GM21825 (cell line): ENCODE data around the gene SREBF1.
A peak's percentile ranks its signal among the peaks of the same experiment; 100 is the strongest.

Source experiments
- ATAC-seq: cut with Tn5 transposase; IDR thresholded peaks from one replicate; pipeline ENCODE4 v1.9.1; 2021; ENCODE audit warnings: mild to moderate bottlenecking, moderate library complexity; ENCODE audit not compliant: unreplicated experiment

Gene SREBF1

GRCh38 chr17:17836818-17837379, at the start of gene SREBF1:
SREBF1 (minus strand) TSS chr17:17836986; CDS start chr17:17836817, 169 bp downstream.
- ATAC-seq, result peak; percentile 22

GRCh38 chr17:17886226-17886625, 49.4 kb upstream of the SREBF1 start:
- no peak for ATAC-seq

DNA sequence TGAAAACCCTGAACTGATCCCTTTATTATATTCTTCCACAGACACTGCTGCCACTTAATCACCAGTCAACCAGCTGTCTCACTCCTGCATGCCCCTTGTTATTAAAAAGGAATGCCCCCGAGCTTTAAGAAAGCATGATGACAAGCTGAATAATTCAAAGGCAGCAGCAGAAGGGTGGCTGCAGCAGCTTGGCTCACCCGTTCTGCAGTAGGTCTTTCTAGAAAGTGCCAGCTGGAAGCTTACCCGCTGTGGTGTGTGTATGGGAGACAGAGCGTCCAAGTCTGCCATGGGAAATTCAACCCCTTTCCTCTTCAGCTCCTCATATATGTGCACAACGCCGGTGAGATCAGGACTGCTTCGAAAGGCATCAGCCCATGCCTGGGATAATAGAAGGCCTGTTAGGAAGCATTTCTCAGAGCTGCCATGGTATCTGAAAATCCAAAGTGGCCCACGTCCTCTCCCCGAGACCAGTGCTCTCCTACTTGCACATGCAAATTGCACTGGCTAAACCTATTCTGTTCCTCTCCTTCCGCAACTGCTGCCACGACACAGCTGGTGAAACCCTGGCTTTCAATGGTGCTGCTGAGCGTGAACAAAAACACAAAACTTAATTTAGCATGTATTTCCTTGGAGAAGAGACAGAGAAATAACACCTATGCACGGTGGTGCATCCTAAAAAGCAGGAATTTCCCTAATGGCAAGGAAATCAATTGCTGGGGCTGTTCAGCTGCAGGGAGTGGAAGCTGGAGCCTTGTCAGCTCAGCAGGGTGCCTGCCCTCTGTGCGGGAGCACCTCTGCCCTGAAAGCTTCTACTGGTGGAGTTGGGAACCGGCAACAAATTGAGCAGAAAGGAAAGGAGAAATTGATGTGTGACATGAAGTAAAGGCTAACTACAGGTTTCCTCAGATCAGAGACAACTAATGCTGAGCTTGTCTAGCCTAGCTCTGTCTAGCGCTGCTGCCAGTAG, 47.9 kb upstream of the SREBF1 start:
- ATAC-seq, result no peak

DNA sequence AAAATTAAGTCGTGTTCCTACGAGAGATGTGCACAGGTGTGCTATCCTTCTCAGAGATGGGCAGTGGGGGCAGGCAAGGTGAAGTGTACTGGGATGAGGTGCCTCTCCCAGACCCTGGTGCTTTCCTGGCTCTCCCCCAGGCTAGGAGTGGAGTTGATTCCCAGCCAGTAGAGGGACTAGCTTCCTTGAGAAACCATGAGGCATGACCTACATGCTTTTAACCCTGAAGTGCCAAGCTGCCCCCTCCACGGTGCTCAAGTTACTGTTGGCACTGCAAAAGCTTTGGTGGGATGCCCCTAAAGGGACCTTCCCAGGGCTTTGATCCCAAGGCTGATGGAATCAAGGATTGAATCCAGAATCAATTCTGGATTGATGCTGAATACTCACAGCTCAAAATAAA, 47.0 kb upstream of the SREBF1 start:
- ATAC-seq, result no peak

DNA sequence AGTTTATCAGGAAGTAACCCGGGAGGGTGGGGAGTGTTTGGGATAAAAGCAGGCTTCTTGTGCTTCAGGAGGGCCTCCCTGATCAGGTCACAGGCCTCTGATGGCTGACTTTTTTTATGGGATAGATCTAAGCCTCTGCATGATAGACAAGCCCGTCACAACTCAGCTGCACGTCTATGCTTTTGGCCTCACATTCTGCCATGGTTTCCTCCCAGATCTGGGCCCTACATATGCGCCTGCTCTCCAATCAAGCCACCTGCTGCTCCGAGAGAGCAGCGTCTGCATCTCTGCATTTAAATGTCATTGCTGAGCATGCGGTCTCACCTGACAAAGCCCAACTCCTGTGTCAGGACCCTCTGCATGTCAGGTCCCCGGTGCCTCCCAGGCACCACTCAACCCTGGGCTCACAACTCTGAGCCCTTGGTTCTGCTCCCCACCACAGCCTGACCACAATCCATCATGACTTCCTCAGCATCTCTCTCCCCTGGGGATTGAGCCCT, 45.3 kb upstream of the SREBF1 start:
- no peak for ATAC-seq

GRCh38 chr17:17880577-17881196, 43.9 kb upstream of the SREBF1 start:
- ATAC-seq, result no peak

DNA sequence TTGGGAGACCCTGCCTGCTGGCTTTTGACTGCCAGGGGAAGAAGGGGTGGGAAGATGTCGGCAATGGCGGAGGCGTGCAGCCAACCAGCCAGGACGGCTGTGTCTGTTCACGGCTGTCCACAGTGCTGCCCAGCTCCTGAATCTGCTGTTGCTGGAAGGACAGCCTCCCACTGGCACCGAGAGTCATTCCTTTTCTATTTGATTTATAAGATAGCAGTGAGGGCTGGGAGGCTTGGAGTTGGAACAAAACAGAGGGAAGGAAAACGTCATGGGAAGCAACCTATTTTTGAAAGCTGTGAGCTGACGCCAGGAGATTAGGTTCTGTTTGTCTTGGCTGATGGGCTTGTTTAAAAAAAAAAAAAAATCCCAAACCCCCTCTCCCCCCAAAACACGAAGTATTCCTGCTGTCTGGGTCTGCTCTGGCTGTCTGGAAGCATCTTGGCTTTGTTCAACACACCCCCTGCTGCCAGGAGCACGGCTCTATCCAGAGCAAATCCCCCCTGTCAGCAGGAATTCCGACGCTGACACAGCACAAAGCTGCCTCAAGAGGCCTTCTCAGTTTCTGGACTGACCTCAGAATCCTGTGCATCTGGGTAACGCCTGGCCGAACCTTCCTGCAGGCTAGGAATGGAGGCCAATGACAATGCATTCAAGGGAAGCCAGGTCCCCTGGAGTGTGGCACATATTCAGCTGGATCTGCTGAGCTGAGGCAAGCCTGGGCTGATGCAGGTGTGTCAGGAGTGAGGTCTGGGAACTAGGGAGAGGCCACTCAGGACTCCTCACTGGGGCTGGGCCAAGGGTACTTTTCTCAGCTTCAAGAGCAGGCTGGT, 41.0 kb upstream of the SREBF1 start:
- no peak for ATAC-seq

DNA sequence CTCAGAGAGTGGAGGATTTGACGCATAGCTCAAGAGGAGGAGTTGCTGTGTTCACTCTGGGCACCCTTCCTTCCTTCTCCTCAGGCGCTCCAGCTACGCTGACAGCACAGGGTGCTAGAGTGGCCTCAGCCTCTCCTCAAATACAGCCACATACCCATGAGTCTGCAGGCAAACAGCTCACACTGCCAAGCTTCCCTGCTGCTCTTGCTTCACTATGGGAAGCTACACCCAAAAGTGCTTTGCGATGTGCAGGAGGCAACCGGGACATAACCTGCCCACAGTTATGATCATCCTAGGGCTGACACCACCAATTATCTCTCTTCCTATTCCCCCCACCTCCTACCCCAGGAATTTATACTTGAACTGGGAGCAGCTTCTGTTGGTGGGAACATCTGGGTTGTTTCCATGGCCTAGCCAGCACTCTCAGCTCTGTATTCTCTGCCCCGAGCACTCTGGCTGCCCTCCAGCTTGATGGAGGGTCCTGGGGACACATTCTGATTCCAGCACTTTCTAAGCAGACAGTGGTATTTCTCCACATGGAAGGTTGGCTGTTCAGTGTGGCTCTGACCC, 40.3 kb upstream of the SREBF1 start:
- ATAC-seq, result no peak

DNA sequence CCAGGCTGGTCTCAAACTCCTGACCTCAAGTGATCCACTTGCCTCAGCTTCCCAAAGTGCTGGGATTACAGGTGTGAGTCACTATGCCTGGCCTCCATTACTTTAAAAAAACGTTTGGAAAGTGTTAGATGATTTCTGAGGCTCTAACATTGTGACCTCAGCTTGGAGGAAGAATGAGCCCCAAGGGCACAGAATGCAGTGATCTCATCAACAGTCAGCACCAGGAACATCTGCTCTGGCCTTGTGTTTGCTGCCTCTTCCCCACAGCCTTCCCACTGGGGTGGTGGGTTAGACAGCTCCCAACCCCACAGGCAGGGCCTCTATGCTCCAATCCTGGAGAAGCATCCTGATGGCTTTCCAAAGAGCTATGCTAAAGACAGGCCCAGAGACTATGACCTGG, 37.7 kb upstream of the SREBF1 start:
- ATAC-seq, result no peak

GRCh38 chr17:17873450-17873991, 36.7 kb upstream of the SREBF1 start:
- no peak for ATAC-seq

GRCh38 chr17:17872547-17873345, 36.0 kb upstream of the SREBF1 start:
- no peak for ATAC-seq

GRCh38 chr17:17871913-17872312, 35.1 kb upstream of the SREBF1 start:
- ATAC-seq, result no peak

DNA sequence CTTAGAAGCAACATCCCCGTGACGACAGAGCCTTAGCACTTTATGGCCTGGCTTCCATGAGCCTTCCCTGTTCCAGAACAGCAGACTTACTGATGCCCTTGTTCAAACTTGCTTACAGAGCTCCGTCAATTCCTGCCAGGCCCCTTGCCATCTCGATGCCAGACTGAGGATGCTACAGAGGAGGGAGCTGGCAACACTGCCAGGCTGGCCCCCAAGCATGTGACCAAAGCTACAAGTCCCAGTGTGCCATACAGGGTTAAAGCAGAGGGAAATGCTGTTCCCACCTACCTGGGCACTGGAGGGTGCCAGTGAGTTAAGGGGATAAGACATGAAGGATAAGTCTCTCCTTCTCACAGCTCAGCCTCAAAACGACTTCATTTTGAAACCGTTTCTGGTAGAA, 33.5 kb upstream of the SREBF1 start:
- no peak for ATAC-seq

DNA sequence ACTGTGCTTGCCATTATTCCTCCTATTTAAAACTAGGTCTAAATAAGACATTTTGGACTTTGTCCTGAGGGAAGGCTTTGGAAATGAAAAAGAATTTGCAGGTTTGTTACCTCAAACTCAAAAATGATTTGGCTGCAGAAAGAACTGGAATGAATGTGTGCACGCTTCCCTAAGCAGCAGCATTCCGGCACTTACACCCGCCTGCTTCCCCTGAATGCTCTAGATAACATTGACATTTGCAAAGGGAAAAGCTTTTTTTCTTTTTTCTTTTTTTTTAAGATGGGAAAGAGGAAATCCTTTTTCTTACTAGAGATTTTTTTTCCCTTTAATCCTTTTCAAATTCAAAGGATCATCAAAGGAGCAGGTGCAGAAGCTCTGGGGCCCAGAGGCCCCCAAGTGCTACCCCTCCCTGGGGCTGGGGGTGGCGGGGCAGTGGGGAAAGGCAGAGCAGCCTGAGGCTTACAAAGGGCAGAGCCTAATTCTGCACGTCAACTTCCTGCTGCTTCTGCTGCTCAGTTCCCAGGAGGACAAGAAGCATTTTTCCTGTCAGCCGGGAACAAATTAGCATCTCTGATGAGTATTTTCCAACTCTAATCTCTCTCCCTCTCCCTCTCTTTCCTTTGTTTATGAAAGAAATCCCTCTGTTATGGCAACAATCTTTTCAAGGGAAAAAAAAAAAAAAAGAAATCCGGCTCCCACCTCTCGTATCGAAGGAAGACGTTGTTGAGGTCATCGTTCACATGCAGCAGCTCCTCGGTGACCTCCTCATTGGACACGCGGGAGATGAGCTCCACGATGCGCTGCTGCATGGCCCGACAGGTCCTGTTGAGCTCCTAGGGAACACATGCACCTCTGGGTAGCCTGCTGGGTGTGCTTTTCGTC, 32.1 kb upstream of the SREBF1 start:
- ATAC-seq, result no peak

DNA sequence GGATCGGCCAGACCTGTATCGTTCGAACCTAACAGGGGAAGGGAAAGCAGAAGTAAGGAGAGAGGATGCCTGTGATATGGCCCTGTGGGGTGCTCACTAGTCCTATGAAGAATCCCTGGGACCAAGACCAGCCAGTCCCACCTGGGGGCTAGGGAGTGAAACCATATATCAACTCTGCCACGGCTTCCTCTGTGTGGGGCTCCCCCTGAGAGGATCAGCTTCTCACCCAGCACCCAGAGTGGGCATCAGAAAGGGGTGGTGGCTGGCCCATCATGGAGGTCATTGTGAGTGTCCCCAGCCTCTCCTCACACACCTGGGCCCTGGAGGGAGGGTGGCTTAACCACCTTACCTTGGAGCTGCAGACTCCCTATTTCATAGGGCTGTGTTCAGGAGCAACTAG, 30.1 kb upstream of the SREBF1 start:
- no peak for ATAC-seq

- ATAC-seq, result no peak
Measured at GRCh38 chr17:17866425-17866824, 29.6 kb upstream of the SREBF1 start.

DNA sequence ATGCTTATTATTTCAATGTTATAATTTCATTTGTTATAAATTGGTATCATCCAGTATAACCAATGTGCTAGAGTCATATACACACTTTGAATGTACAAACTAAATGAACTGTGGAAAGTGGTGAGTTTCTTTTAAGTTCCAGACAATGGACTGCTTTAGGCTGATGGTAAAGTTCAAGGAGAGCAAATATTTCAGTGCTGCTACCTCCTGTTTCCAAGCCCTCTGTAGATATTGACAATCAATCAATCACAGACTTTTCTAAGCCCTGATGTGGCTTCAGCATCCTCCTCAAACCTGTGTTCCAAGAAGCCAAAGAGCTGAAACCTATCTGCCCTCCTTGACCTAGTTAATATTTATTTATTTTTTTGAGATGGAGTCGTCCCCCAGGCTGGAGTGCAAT, 28.2 kb upstream of the SREBF1 start:
- no peak for ATAC-seq

GRCh38 chr17:17860766-17861107, 24.0 kb upstream of the SREBF1 start:
- ATAC-seq, result no peak
